Endothelial cell of umbilical vein (primary cell): Measurements from ENCODE around the gene ARHGEF17.

ENCODE experiments used
- CTCF ChIP-seq, 2 donors: IDR thresholded peaks; 1 replicate in 1 of 2; 2 replicates in 1 of 2; pipeline ENCODE4 v1.5.1; 2011; ENCODE audit warnings: low read length in 2 of 2, mild to moderate bottlenecking in 2 of 2, moderate library complexity in 2 of 2, control low read depth in 1 of 2, inconsistent platforms in 1 of 2, low read depth in 1 of 2; ENCODE audit not compliant: insufficient read depth in 1 of 2; ENCODE audit errors: extremely low read depth in 1 of 2
- EZH2 ChIP-seq: IDR thresholded peaks from 2 replicates; pipeline ENCODE4 v1.6.1; 2012; ENCODE audit warnings: borderline replicate concordance, low read depth, mild to moderate bottlenecking, moderate library complexity, low read length, inconsistent platforms; ENCODE audit not compliant: severe bottlenecking
- POLR2A ChIP-seq: IDR thresholded peaks from 2 replicates; pipeline ENCODE4 v1.6.1; 2012; ENCODE audit warnings: low read depth, mild to moderate bottlenecking, control low read depth, low read length

- TF ChIP-seq POLR2A (no peak), CTCF (IDR thresholded peaks at IDR 0.05; ENCODE audit: extremely low read depth in 1 of 2, insufficient read depth in 1 of 2, low read depth in 1 of 2, low read length in 2 of 2) (no peak), EZH2 (no peak)
Measured at GRCh38 chr11:73285721-73286120, 22.4 kb upstream of the ARHGEF17 start.
